Chondrocyte (in vitro differentiated cells): ENCODE measurements around the gene YIPF5. TPM values are rescaled to one million over a fixed set of nuclear protein-coding genes. Genes with fewer than 3 reads are reported as not detected.

Source experiments
- DNase-seq: peaks from one replicate; pipeline ENCODE4 v3.0.0; 2021; ENCODE audit warnings: mixed read lengths, low spot score
- H3K27ac Mint-ChIP-seq: one replicate; pipeline ENCODE4 v1.8.0; 2021; ENCODE audit warnings: mild to moderate bottlenecking, moderate library complexity, mixed read lengths; ENCODE audit not compliant: unreplicated experiment
- H3K27me3 Mint-ChIP-seq: 2 replicates; pipeline ENCODE4 v1.8.0; 2021; ENCODE audit warnings: low read depth, mixed read lengths
- H3K36me3 Mint-ChIP-seq: 2 replicates; pipeline ENCODE4 v1.8.0; 2021; ENCODE audit warnings: low read depth, mixed read lengths
- H3K4me1 Mint-ChIP-seq: 2 replicates; pipeline ENCODE4 v1.8.0; 2021; ENCODE audit warnings: low read depth, mild to moderate bottlenecking, mixed read lengths
- H3K4me3 Mint-ChIP-seq: one replicate; pipeline ENCODE4 v1.8.0; 2021; ENCODE audit warnings: mild to moderate bottlenecking, moderate library complexity, mixed read lengths; ENCODE audit not compliant: unreplicated experiment
- H3K9me3 Mint-ChIP-seq: 2 replicates; pipeline ENCODE4 v1.8.0; 2021; ENCODE audit warnings: low read depth, mixed read lengths
- CTCF ChIP-seq: fragments of 200-600 bp; sonication (generic); IDR thresholded peaks from 2 replicates; pipeline ENCODE4 v1.5.0; 2021; ENCODE audit warnings: antibody characterized with exemption, mild to moderate bottlenecking, moderate library complexity
- total RNA-seq: library from RNA; stranded (reverse); gene quantifications from 3 replicates; pipeline ENCODE4 v1.2.1, GENCODE V29; 2021

YIPF5 gene
- total RNA-seq, 1 donor from 2014 or later = 113 TPM

DNA sequence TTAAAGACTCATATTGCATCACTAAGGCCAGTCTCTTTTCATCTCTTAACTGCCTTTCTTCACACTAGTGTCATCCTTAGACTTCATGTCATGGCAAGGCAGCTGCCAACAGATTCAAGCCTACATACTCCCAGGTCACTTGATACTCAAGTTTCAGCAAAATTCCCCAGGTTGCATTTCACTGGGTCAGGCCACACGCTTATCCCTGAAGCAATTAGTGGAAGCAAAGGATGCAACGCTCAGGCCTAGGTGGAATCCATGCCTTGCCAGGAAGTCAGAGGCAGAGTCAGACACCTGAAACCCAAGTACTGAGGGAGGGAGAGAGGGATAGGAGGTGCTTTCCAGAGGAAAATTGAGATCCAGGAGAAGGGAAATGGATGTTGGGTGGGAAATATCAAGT is 28.9 kb downstream of the YIPF5 start:
- H3K36me3 Mint-ChIP-seq = no peaks in the 10 kb centered on the region
- H3K27ac Mint-ChIP-seq = no peak overlapping the region
- no peak overlapping the region for H3K4me3 Mint-ChIP-seq
- no peak for DNase-seq
- no peak for TF ChIP-seq CTCF
- H3K27me3 Mint-ChIP-seq = peaks cover 3% of the 10 kb centered on the region
- no peaks in the 10 kb centered on the region for H3K9me3 Mint-ChIP-seq
- peaks cover 17% of the 10 kb centered on the region for H3K4me1 Mint-ChIP-seq

DNA sequence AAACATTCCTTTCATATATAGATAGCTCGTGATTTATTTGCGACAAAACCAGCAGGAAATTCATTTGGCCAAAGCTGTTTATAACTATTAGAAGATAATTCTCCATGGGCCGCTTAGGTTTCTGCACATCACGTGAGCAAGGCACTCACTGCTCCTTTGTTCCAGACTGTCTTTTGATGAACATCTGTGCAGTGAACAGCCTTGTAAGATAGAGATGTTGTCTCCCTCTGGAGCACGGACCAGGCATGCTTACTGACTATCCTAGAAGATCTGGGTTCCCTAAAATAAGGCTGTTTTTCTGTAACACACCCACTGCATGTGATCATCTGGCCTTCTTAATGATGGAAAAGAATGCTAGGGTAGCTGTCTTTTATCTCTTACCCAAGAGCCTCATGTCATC is 30.9 kb downstream of the YIPF5 start:
- peaks cover 3% of the 10 kb centered on the region for H3K27me3 Mint-ChIP-seq
- no peak overlapping the region for H3K4me3 Mint-ChIP-seq
- H3K9me3 Mint-ChIP-seq = no peaks in the 10 kb centered on the region
- H3K4me1 Mint-ChIP-seq = peaks cover 17% of the 10 kb centered on the region
- no peak for DNase-seq
- no peak overlapping the region for H3K27ac Mint-ChIP-seq
- TF ChIP-seq CTCF = peak; percentile 70
- H3K36me3 Mint-ChIP-seq = no peaks in the 10 kb centered on the region

- Mint-ChIP-seq H3K4me1 (peaks cover 12% of the 10 kb centered on the region), H3K4me3 (no peak overlapping the region)
- TF ChIP-seq CTCF = no peak
These were observed 35.2 kb downstream of the YIPF5 start for GRCh38 chr5:144135113-144135762.

GRCh38 chr5:144134194-144134826 is 36.1 kb downstream of the YIPF5 start:
- no peak for TF ChIP-seq CTCF
- H3K9me3 Mint-ChIP-seq = no peaks in the 10 kb centered on the region
- no peak for DNase-seq
- no peaks in the 10 kb centered on the region for H3K36me3 Mint-ChIP-seq
- peaks cover 6% of the 10 kb centered on the region for H3K4me1 Mint-ChIP-seq
- no peak overlapping the region for H3K4me3 Mint-ChIP-seq
- no peak overlapping the region for H3K27ac Mint-ChIP-seq
- H3K27me3 Mint-ChIP-seq = no peaks in the 10 kb centered on the region

More at GRCh38 chr5:144135113-144135762, 35.2 kb downstream of the YIPF5 start:
- Mint-ChIP-seq H3K27me3 (no peaks in the 10 kb centered on the region), H3K9me3 (no peaks in the 10 kb centered on the region), H3K27ac (no peak overlapping the region), H3K36me3 (no peaks in the 10 kb centered on the region)
- DNase-seq = no peak

DNA sequence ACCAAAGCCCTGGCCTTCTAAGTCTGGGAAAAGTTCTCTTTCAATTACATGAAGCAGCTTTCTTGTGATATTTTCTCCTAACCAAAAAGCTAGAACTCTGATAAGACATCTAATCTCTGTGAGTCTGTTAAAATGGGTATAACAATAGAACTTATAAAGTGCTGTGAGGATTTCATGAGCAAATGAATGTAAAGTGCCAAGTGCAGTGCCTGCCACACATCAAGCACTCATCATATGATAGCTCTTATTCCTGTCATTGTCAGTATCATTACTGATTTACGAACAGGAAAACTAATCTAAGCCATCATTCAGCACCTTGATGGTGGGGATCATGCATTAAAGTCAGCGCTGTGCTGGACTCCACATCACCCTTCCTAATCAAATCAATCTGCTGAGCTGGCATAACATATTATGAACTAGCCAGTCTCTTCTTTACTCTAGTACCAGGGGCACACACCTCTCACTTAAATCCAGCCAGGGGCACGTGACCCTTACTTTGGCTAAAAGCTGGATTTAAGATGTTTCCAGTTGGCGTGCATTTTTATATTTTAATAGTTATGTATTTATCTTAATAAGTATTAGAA is 37.3 kb downstream of the YIPF5 start:
- Mint-ChIP-seq H3K4me1 (no peaks in the 10 kb centered on the region), H3K9me3 (no peaks in the 10 kb centered on the region), H3K27me3 (no peaks in the 10 kb centered on the region), H3K36me3 (no peaks in the 10 kb centered on the region), H3K27ac (no peak overlapping the region), H3K4me3 (no peak overlapping the region)
- no peak for DNase-seq
- TF ChIP-seq CTCF = no peak
